Activated CD8-positive, alpha-beta T cell treated with anti-CD3 and anti-CD28 coated beads for 36 hours (primary cell): ENCODE measurements around the gene DKK1. TPM values are rescaled to one million over a fixed set of nuclear protein-coding genes. Genes with fewer than 3 reads are reported as not detected.
"Not testable (repeated sequence)": the region's sequence is repeated elsewhere in the genome, so short reads cannot be mapped to it uniquely, and the experiment has no call there.

Source experiments
- ATAC-seq: fragments of 200-7000 bp; cut with Tn5 transposase; one replicate; pipeline ENCODE4 v1.10.0; 2021; ENCODE audit warnings: mild to moderate bottlenecking, moderate library complexity
- CTCF ChIA-PET: fragments of 350-600 bp; sonication (Branson Sonifier 250); formaldehyde crosslinking; loops from one replicate; lab custom pipeline; 2021; ENCODE audit warnings: antibody characterized with exemption; lab: Charles Lee
- POLR2A ChIA-PET: fragments of 350-600 bp; sonication (Branson Sonifier 250); formaldehyde crosslinking; loops from one replicate; lab custom pipeline; 2021; ENCODE audit warnings: antibody characterized with exemption; lab: Charles Lee
- DNase-seq: peaks from one replicate; pipeline ENCODE4 v3.0.0-alpha.2; 2020
- H3K27ac Mint-ChIP-seq: one replicate; pipeline ENCODE4 v1.8.0; 2021; ENCODE audit warnings: mild to moderate bottlenecking, mixed read lengths
- H3K27me3 Mint-ChIP-seq: one replicate; pipeline ENCODE4 v1.8.0; 2021; ENCODE audit warnings: mixed read lengths
- H3K36me3 Mint-ChIP-seq: one replicate; pipeline ENCODE4 v1.8.0; 2021; ENCODE audit warnings: low read depth, mixed read lengths
- H3K4me1 Mint-ChIP-seq: one replicate; pipeline ENCODE4 v1.8.0; 2021; ENCODE audit warnings: low read depth, mixed read lengths
- H3K4me3 Mint-ChIP-seq: one replicate; pipeline ENCODE4 v1.8.0; 2021; ENCODE audit warnings: mild to moderate bottlenecking, moderate library complexity, mixed read lengths
- H3K9me3 Mint-ChIP-seq: one replicate; pipeline ENCODE4 v1.8.0; 2021; ENCODE audit warnings: mixed read lengths
- CTCF ChIP-seq: fragments of 200-600 bp; IDR thresholded peaks from one replicate; pipeline ENCODE4 v1.8.0; 2022; ENCODE audit warnings: antibody characterized with exemption, mild to moderate bottlenecking
- intact Hi-C: fragments of 100-400 bp; cut with micrococcal nuclease; formaldehyde crosslinking; loops from one replicate; pipeline ENCODE4 v1.10.0; 2022
- total RNA-seq, 2 experiments: library from RNA; stranded (reverse); gene quantifications; one replicate each; pipeline ENCODE4 v1.2.3, GENCODE V29; 2021

DKK1 gene
- total RNA-seq, 2 experiments from 2014 or later: not detected

DNA sequence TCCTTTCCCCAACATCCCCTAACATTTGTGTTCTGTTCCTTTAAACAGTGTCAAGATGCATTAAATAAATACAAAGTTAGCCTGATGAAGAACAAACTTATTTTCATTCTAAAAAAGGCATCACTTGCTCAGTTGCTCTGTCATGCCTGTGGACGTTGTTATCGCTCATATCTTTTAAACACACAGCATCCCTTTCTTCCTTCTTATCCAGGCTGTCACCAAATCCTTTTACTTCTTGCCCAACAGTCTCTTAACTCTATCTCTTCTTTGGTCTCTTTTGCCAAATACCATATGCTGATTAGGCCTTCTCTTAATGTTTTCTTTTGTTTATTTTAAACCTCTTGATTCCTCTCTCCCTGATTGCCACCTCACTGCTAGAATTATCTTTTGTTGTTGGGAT lies 43.9 kb downstream of the DKK1 start:
- Mint-ChIP-seq H3K4me1 (no peaks in the 10 kb centered on the region), H3K36me3 (no peaks in the 10 kb centered on the region), H3K27ac (no peak overlapping the region), H3K4me3 (no peak overlapping the region), H3K9me3 (no peaks in the 10 kb centered on the region), H3K27me3 (no peaks in the 10 kb centered on the region)
- DNase-seq (no peak), ATAC-seq (no peak)
- CTCF ChIA-PET: no interaction called here
- TF ChIP-seq CTCF: no peak
- POLR2A ChIA-PET: no interaction called here
- intact Hi-C loops: no loop called here

- no peaks in the 10 kb centered on the region for H3K36me3 Mint-ChIP-seq
- TF ChIP-seq CTCF: no peak
- DNase-seq (no peak), ATAC-seq (no peak)
- H3K9me3 Mint-ChIP-seq: no peaks in the 10 kb centered on the region
- CTCF ChIA-PET: no interaction called here
- H3K4me1 Mint-ChIP-seq: no peaks in the 10 kb centered on the region
- no peak overlapping the region for H3K27ac Mint-ChIP-seq
- POLR2A ChIA-PET: no interaction called here
- H3K27me3 Mint-ChIP-seq: no peaks in the 10 kb centered on the region
- intact Hi-C loops: no loop called here
- no peak overlapping the region for H3K4me3 Mint-ChIP-seq
These were observed 45.4 kb downstream of the DKK1 start for GRCh38 chr10:52359441-52359840.

- H3K27ac Mint-ChIP-seq, CTCF ChIA-PET, H3K36me3 Mint-ChIP-seq, H3K4me1 Mint-ChIP-seq, DNase-seq, H3K9me3 Mint-ChIP-seq, ATAC-seq, H3K4me3 Mint-ChIP-seq, intact Hi-C loops, POLR2A ChIA-PET, H3K27me3 Mint-ChIP-seq: not testable (repeated sequence)
These were observed 51.7 kb downstream of the DKK1 start for GRCh38 chr10:52365547-52366432.
